NCI-H2107 (cell line): ENCODE results near the gene HS3ST4.

Experiments
- DNase-seq: peaks from one replicate; lab custom pipeline; 2025; lab: John Stamatoyannopoulos, UW

Gene HS3ST4

GRCh38 chr16:26108836-26109505 lies 417.2 kb downstream of the HS3ST4 start:
- DNase-seq: no peak

DNA sequence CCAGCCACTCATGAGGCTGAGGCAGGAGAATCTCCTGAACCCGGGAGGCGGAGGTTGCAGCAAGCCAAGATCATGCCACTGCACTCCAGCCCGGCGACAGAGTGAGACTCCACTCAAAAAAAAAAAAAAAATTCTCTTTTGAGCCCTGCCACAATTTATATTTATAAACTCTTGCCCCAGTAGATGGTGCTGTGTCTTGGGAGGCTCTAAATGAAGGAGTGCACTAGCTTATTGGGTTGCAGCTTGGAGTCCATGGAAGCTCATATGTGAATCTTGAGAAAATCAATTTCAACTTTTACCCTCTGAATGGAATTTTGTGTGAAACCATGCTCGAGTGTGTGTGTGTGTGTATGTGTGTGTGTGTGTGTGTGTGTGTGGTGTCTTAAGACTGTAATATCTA lies 420.1 kb downstream of the HS3ST4 start:
- DNase-seq: no peak

DNA sequence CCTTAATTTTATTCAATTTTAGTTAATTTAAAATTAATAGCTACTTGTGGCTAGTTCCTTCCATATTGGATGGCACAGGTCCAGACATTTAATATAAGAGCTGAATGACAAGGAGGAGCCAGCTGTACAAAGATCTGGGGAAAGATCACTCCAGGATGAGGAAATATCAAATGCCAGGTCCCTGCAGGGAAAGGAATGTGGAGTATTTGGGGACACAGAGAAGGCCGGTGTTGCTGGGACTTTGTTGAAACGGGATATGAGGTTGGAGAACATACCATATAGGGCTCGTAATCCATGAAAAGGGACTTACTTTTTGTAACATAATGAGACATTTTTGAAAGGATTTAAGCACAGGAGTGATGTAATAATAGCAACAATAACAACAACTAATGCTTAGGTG lies 426.8 kb downstream of the HS3ST4 start:
- no peak for DNase-seq

DNA sequence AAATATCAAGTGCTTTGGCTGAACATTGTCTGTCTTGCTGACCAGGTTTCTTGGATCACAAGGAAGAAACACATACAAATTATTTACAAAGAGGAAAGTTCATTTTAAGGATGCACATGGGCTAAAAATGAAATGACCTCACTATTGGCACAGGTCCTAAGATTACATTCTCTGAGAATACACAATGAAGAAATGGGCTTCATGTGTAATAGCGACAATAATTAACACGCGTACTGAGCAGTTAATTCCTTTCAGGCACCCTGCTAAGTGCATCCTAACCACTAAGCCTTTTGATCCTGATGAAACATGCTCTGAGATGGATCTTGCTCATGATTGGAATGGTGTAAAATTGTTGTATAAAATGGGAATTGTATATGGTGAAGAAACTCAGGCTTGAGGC lies 429.0 kb downstream of the HS3ST4 start:
- DNase-seq: no peak

- no peak for DNase-seq
These were observed 436.5 kb downstream of the HS3ST4 start for GRCh38 chr16:26128296-26128695.

- no peak for DNase-seq
These were observed 438.2 kb downstream of the HS3ST4 start for GRCh38 chr16:26129997-26130396.

GRCh38 chr16:26133416-26134093 lies 441.8 kb downstream of the HS3ST4 start:
- DNase-seq: no peak

GRCh38 chr16:26134588-26134987 lies 442.8 kb downstream of the HS3ST4 start:
- no peak for DNase-seq

DNA sequence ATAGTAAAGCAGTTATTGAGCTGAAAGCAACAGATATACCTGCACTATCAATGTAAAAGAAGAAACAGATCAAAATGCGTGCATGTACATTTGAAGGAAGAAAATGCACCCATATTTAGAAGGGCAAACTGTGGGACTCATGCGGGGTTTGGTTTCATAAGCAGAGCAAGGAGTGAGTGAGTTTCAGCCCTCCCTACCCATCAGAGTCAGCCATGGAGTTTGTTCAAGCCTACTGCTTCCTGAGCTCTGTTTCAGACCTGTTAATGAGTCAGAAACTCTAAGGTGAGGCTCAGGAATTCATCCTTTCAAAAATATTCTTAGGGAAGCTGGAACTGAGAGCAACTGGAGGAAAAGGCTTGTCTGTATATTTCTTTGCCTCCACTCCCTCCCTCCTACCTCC lies 446.2 kb downstream of the HS3ST4 start:
- no peak for DNase-seq

DNA sequence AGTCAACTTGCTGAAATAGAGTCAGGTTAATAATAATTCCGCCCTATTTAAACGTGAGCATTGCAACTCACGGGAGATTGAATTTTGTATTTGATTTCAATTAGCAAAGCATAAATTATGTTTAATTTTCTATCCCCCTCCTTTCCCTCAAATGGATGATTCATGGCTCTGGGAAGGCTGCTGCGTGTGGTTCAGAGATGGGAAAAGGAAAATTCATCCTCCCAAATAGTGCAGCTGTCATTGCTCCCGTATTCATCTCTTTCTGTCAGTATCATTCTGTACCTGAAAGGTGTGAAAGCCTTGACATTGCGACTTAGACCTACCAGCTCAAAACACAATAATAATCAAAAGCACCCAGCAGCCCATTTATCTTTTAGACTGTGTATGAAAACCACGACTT lies 447.3 kb downstream of the HS3ST4 start:
- no peak for DNase-seq

GRCh38 chr16:26139884-26140283 lies 448.1 kb downstream of the HS3ST4 start:
- no peak for DNase-seq

- no peak for DNase-seq
These were observed 457.8 kb downstream of the HS3ST4 start for GRCh38 chr16:26149364-26150190.

- DNase-seq: no peak
These were observed 463.5 kb downstream of the HS3ST4 start for GRCh38 chr16:26155221-26155620.

- no peak for DNase-seq
These were observed 465.6 kb downstream of the HS3ST4 start for GRCh38 chr16:26157319-26157718.

DNA sequence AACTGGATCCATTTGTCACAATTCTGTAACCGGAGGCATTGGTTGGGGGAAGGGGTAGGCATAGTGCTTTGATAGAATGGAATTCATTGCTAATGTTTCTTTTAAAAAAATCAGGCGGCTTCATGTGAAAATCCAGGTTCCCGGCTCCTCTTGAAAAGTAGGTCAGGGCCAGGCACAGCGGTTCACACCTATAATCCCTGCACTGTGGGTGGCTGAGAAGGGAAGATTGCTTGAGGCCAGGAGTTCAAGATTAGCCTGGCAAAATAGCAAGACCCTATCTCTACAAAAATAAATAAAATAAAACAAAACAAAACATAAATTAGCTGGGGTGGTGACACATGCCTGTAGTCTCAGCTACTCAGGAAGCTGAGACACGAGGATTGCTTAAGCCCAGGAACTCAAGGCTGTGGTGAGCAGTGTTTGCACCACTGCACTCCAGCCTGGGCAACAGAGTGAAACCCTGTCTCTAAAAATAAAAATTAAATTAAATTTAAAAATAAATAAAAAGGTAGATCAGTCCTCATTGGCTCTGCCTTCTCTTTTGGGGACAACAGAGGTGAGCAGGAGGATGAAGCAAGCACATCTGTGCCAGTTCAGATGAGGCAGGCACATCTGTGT lies 466.5 kb downstream of the HS3ST4 start:
- no peak for DNase-seq

- no peak for DNase-seq
These were observed 469.9 kb downstream of the HS3ST4 start for GRCh38 chr16:26161461-26162180.

DNA sequence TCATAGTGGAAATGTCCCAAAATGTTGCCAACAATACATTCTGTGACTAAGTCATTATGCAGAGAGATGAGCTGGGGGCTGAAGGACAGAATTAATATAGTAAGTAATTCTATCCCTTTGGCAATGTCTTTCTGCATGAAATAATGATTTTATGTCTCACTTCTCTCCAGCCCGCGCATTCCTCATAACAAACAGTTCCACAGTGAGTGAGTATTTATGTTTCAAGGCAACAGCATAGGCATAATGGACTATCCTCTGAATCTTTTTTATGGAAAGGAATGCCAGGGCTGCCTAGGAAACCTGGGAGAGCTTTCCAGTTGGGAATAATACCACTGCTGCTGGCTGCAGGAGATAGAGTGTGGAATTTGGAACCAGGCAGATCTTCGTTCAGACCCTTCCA lies 477.7 kb downstream of the HS3ST4 start:
- no peak for DNase-seq

DNA sequence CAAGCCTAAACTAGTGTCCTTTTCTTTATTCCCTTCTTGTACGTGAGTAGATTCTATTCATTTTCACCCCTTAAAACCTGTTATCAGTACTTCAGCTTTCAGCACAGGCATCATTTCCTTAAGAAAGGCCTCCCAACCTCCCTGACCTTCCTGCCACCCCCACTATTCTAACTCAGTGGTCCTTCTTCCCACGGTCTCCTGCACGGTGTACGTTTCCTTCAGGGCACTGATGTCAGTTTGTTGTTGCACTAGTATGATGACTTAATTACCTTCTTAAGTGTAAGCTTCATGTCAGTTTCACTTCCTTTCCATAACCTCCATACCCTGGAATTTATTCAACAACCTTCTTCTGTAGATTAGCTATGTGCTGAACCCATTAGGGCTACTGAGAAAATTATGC lies 484.2 kb downstream of the HS3ST4 start:
- no peak for DNase-seq

GRCh38 chr16:26177438-26177837 lies 485.7 kb downstream of the HS3ST4 start:
- no peak for DNase-seq

DNA sequence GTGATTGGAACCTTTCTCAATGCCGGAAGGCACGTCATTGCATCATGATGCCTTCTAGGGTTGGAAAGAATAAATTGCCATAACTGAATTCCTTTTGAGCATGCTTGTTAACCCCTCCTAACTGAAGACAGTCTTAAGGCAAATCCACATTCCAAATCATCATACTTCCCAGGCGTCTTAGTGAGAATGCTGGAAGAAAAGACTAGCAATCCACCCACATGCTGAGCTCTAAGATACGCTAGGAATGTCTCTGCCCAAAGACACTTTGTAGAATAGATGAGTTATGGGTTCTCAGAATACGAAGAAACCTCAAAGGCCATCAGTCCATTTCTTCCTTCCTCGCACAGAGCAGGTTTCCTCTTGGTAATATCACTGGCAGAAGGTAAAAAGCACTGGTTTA lies 486.5 kb downstream of the HS3ST4 start:
- no peak for DNase-seq

DNA sequence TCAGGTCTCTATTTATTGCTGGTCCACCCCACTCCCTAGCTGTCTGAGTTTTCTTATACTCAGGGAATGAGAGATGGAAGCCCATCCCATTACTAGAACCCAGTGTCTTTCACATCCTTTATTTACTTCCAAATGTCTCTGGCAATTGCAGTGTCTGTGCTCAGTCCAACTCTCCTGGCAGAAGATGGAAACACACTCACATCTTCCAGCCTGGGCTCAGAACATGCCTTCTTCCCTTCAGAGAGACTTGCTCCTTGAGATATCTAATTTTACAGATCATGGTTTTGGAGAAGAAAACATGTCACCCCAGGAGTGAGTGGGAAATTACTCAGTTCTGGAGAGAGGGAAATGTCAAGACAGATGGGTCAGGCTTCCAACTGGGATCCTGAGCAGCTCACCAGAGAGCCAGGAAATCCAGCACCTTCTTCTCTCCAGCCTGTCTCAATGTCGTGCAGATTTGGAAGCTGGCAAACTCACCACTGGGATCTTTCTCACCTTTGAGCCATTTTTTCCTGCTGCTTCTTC lies 494.4 kb downstream of the HS3ST4 start:
- DNase-seq: no peak
